Measurements from ENCODE around the gene KCNH1. TPM values are rescaled to one million over a fixed set of nuclear protein-coding genes. Genes with fewer than 3 reads are reported as not detected.
"Not testable (repeated sequence)": the region's sequence is repeated elsewhere in the genome, so short reads cannot be mapped to it uniquely, and the experiment has no call there.

The KCNH1 gene
- total RNA-seq, 2 donors from 2014 or later: not detected

DNA sequence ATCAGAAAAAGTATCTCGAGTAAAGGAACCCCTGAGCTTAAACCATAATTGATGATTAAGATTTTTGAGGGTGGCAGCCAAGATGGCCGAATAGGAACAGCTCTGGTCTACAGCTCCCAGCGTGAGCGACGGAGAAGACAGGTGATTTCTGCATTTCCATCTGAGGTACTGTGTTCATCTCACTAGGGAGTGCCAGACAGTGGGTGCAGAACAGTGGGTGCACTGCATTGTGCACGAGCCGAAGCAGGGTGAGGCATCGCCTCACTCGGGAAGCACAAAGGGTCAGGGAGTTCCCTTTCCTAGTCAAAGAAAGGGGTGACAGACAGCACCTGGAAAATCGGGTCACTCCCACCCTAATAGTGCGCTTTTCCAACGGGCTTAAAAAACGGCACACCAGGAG is 138.0 kb downstream of the KCNH1 start:
- H3K4me1 Mint-ChIP-seq; ATAC-seq (replicated peaks); H3K36me3 Mint-ChIP-seq (ENCODE audit: low read depth); H3K27ac Mint-ChIP-seq; H3K9me3 Mint-ChIP-seq; H3K4me3 Mint-ChIP-seq: not testable (repeated sequence)
- peaks cover 40% of the 10 kb centered on the region for H3K27me3 Mint-ChIP-seq

DNA sequence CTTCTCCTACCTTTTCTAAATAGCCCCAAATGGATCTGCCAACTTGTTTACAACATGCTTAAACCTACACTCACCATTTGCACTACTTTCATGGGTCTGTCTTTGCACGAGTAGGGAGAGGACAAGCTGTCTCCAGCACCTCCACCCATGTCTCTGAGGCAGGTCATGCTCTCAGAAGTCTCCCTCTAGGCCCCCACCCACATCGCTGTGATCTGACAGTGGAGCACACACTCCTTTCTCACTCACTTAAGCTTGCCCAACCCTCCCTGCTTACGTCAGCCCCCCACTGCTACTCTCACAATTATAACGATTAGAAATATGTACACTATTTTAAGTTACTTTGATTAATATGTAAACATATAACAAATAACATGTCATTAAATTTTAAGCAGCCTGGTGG is 141.1 kb downstream of the KCNH1 start:
- no peak overlapping the region for H3K27ac Mint-ChIP-seq
- H3K4me3 Mint-ChIP-seq: no peak overlapping the region
- H3K36me3 Mint-ChIP-seq (ENCODE audit: low read depth): no peaks in the 10 kb centered on the region
- H3K9me3 Mint-ChIP-seq: no peaks in the 10 kb centered on the region
- no peak for ATAC-seq (replicated peaks)
- no peaks in the 10 kb centered on the region for H3K4me1 Mint-ChIP-seq
- H3K27me3 Mint-ChIP-seq: peaks cover 49% of the 10 kb centered on the region

DNA sequence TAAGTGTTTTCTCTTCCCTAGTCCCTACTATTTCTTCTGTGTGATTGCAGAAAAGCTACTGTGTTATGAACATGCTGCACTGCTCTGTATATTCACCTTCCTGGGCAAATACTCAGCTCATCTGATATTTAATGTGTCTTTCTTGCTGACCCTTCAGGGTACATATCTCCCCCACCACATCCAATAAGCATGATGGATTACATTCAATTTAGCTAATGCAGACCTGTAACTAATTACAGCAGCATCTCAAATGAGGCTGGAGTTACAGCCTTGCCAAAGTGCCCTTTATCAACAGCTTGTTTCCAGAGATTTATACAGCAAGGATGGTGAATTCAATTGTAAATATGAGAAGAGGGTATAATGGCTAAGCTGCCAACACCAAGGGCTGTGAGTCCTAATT is 144.0 kb downstream of the KCNH1 start:
- H3K27me3 Mint-ChIP-seq: peaks cover 57% of the 10 kb centered on the region
- H3K4me1 Mint-ChIP-seq: no peaks in the 10 kb centered on the region
- no peak overlapping the region for H3K27ac Mint-ChIP-seq
- no peaks in the 10 kb centered on the region for H3K36me3 Mint-ChIP-seq (ENCODE audit: low read depth)
- peaks cover 4% of the 10 kb centered on the region for H3K9me3 Mint-ChIP-seq
- no peak overlapping the region for H3K4me3 Mint-ChIP-seq
- ATAC-seq (replicated peaks): no peak

DNA sequence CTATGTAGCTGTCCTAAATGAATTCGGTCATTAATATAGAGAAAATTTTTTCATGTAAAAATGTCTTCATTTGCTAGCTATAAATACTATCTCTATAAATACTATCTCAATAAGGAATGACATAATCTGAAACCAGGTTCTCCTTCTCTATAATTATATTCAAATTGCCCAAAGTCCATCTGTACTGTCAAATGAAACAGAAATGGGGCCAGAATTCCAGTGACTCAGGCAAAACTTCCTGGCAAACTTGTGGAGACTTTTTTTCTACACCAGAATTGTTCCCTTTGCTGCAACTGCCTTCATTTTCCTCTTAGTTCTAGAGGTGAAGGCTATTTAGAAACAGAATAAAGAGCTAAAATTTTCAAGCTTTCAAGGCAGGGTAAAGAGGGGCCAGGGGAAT is 152.5 kb downstream of the KCNH1 start:
- H3K4me3 Mint-ChIP-seq: no peak overlapping the region
- H3K36me3 Mint-ChIP-seq (ENCODE audit: low read depth): no peaks in the 10 kb centered on the region
- no peak overlapping the region for H3K27ac Mint-ChIP-seq
- H3K27me3 Mint-ChIP-seq: peaks cover 24% of the 10 kb centered on the region
- H3K9me3 Mint-ChIP-seq: peaks cover 5% of the 10 kb centered on the region
- no peak for ATAC-seq (replicated peaks)
- H3K4me1 Mint-ChIP-seq: no peaks in the 10 kb centered on the region

DNA sequence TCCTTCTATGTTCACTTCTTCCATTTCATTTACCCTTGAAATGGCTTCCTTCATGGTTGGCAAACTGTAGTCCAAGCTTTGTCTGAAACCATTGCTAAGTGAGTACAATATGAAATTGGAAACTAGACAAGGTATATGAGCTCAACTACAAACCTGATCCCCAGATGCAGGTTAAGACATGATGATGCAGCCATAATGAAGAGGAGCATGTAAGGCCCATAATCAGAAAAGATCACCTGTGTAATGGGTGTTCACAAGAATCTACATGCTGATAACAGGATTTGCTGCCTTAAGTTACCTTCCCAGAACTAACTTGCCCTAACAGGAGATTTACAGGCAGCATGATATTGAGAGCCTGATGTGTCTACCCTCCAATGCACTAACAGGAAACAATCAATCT is 153.9 kb downstream of the KCNH1 start:
- Mint-ChIP-seq H3K27me3 (peaks cover 16% of the 10 kb centered on the region), H3K4me3 (no peak overlapping the region), H3K9me3 (peaks cover 4% of the 10 kb centered on the region), H3K36me3 (ENCODE audit: low read depth) (no peaks in the 10 kb centered on the region), H3K27ac (no peak overlapping the region), H3K4me1 (no peaks in the 10 kb centered on the region)
- no peak for ATAC-seq (replicated peaks)

DNA sequence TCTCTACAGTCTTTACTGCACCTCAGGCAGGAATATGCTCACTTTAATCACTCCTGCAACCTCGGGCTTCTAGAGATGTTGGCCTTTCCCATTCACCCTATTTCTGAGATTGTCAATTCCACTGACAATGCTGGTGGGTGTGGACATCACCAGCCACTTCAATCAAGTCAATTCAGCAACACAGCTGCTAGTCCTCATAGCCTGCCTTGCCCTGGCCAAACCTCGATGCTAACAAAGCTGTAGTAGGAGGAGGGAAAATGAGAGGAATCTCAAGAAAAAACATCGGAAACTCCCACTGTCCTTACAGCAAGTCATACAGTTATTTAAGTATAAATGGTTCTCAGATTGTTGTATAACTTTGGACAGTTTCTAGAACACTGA is 155.0 kb downstream of the KCNH1 start:
- Mint-ChIP-seq H3K27ac (no peak overlapping the region), H3K9me3 (no peaks in the 10 kb centered on the region), H3K4me3 (no peak overlapping the region), H3K36me3 (ENCODE audit: low read depth) (no peaks in the 10 kb centered on the region), H3K4me1 (no peaks in the 10 kb centered on the region), H3K27me3 (peaks cover 12% of the 10 kb centered on the region)
- no peak for ATAC-seq (replicated peaks)

DNA sequence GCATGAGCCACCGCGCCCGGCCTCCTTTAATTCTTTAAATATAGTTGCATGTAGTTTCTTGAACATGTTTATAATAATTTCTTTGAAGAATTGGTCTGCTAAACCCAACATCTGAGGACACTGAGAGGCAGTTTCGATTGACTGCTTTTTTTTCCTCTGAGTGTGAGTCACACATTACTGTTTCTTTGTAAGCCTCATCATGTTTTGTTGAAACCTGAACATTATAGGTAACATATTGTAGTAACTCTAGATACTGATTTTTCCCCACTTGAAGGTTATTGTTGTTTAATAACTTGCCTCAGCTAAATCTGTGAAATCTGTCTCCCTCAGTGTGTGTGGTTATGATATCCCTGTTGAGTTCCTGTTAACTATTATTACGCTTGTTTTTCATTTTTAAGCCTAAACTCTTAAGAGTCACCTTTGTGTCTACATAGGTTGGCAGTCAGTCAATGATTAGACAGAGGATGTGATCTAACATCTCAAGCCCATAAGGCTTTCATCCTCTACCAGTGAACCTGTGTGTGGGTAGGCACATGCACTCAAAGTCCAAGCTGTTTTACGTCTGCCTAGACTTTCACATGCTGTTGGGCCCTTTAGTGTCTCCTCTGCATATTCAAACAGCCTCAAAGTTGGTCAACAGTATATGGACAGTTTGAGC is 155.5 kb downstream of the KCNH1 start:
- Mint-ChIP-seq H3K9me3 (no peaks in the 10 kb centered on the region), H3K27me3 (peaks cover 12% of the 10 kb centered on the region), H3K4me1 (no peaks in the 10 kb centered on the region), H3K36me3 (ENCODE audit: low read depth) (no peaks in the 10 kb centered on the region), H3K4me3 (no peak overlapping the region), H3K27ac (no peak overlapping the region)
- no peak for ATAC-seq (replicated peaks)

DNA sequence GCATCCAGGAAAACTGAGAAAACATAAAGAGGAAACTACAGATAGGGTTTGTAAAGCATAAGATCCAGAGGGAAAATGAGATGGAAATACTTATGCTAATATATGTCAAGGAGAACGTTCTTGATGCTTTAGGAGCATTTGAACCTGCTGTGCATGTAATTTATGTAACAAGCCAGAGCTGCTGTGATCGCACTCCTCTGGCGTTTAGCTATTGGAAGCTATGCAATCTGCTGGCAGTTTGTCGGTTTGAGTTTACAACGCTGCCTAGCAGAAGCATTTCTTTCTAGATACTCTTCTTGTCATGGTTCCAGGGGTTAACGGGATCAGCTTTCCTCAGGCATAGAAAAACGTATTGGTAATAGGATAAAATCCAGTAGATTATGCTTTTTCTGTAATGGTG is 182.7 kb downstream of the KCNH1 start:
- Mint-ChIP-seq H3K36me3 (ENCODE audit: low read depth) (no peaks in the 10 kb centered on the region), H3K27ac (no peak overlapping the region), H3K4me1 (no peaks in the 10 kb centered on the region), H3K27me3 (peaks cover 14% of the 10 kb centered on the region), H3K4me3 (no peak overlapping the region), H3K9me3 (no peaks in the 10 kb centered on the region)
- no peak for ATAC-seq (replicated peaks)

DNA sequence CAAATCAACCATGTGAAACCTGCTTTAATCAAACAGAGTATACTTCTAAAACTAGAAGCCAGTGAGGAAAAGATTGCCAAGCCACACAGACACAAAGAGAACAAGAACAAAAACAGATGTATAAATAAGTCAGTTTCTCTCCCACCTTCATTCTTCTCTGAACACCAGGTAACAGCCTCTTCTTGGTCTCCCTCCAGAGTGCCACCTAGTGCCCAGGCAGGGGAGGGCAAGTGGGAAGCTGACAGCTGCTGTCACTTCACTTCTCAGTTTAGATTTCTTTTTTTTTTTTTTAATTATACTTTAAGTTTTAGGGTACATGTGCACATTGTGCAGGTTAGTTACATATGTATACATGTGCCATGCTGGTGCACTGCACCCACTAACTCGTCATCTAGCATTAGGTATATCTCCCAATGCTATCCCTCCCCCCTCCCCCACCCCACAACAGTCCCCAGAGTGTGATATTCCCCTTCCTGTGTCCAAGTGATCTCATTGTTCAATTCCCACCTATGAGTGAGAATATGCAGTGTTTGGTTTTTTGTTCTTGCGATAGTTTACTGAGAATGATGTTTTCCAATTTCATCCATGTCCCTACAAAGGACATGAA is 183.9 kb downstream of the KCNH1 start:
- H3K27me3 Mint-ChIP-seq: peaks cover 14% of the 10 kb centered on the region
- H3K4me1 Mint-ChIP-seq; H3K4me3 Mint-ChIP-seq; H3K36me3 Mint-ChIP-seq (ENCODE audit: low read depth); H3K9me3 Mint-ChIP-seq; H3K27ac Mint-ChIP-seq: not testable (repeated sequence)
- ATAC-seq (replicated peaks): peak; percentile 46

DNA sequence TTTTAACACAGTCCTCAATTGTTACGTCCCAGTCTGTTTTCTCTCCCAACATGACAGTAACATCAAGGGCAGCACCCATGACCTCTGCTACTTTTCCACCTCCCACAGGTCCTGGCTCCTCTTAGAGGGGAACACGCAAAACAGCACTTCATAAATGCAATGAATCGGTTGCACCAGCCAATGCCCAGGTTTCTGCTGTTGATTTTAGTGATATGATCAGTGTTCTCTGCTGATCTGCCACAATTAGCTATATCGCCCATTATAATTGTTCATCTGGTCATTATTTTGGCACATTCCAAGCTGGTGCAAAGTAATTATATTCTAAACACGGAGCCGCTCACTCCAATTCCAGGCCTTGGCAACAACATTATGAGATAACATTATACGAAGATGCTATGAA is 184.5 kb downstream of the KCNH1 start:
- Mint-ChIP-seq H3K27me3 (peaks cover 18% of the 10 kb centered on the region), H3K4me3 (no peak overlapping the region), H3K27ac (no peak overlapping the region), H3K36me3 (ENCODE audit: low read depth) (no peaks in the 10 kb centered on the region), H3K4me1 (no peaks in the 10 kb centered on the region), H3K9me3 (no peaks in the 10 kb centered on the region)
- no peak for ATAC-seq (replicated peaks)

DNA sequence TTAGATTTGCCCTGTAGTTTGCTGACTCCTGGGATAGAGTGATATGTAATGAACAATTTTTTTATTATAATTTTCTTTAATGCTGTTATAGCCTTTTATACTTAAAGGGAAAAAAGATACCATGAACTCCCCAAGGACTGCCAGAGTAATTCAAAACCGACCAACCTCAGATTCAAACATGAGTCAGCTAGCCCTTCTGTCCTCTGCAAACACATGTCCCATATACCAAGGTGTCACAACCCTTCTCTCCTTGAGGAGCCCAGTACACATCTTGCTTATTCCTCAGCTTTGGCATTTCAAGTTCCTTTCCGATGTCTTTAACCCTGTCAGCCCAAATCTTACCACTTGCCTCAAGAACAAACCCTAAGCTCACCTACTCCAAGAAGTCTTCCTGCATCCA is 184.9 kb downstream of the KCNH1 start:
- Mint-ChIP-seq H3K4me3 (no peak overlapping the region), H3K4me1 (no peaks in the 10 kb centered on the region), H3K9me3 (no peaks in the 10 kb centered on the region), H3K27me3 (peaks cover 18% of the 10 kb centered on the region), H3K36me3 (ENCODE audit: low read depth) (no peaks in the 10 kb centered on the region), H3K27ac (no peak overlapping the region)
- ATAC-seq (replicated peaks): no peak

DNA sequence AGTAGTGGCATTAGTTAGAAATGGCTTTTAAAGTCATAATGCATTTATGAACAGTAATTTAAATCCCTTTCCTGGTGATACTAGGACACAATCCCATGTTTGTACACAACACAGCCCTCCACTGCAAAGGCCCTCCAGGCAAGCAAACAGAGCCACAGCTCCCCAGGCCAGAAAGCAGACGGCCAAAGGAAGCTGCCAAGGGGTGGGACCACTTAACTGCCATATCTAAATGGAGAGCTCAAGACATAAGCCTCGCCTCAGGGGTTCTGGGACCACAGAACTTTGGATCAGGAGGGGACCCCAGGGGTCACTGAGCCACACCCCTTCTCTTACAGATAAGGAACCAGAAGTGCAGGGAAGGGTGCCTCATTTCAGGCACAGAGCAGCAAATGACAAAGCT is 189.7 kb downstream of the KCNH1 start:
- Mint-ChIP-seq H3K9me3 (no peaks in the 10 kb centered on the region), H3K4me3 (no peak overlapping the region), H3K27ac (no peak overlapping the region), H3K36me3 (ENCODE audit: low read depth) (no peaks in the 10 kb centered on the region), H3K27me3 (peaks cover 13% of the 10 kb centered on the region), H3K4me1 (no peaks in the 10 kb centered on the region)
- ATAC-seq (replicated peaks): no peak

DNA sequence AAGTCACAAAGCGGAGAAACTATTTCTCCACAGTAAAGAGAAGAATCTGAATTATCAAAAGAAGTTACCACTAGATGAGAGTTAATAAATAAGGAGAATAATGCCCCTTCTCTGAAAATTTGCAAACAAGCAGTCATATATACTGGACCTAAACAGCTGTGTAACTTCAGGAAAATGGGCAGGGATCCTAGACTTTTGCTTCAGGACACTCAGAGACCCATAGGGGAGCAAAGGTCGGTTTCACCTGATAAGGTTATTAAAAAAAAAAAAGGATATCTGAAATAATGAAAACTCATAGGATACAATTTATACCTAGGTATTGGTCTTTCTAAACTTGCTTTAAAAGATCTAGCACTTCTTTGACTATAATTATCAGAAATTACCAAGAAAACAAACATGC is 191.4 kb downstream of the KCNH1 start:
- Mint-ChIP-seq H3K36me3 (ENCODE audit: low read depth) (no peaks in the 10 kb centered on the region), H3K27me3 (peaks cover 13% of the 10 kb centered on the region), H3K4me3 (no peak overlapping the region), H3K27ac (no peak overlapping the region), H3K9me3 (no peaks in the 10 kb centered on the region), H3K4me1 (no peaks in the 10 kb centered on the region)
- no peak for ATAC-seq (replicated peaks)

DNA sequence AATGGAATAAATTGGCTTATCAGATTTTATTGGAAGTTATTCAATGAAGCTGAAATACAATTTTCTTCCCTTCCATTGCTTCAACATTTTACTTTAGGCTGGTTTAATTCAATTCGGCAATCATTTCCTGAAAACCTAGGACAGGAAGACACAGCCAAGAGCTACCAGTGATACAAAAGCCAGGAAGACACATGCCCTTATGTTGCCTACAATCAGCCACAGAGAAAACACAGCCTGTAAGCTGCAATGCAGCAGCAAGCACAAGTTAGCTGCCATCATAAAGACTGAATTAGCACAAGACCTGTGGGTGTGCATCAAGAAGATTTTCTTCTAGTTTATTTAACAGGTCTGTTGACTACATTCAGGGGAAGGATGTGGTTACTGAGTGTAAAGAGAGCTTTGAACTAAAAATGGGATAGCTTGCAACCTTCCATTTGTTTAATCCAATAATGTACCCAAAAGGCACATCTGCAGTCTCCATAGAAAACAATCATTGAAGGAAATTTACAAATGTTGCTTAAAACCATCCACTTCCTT is 193.8 kb downstream of the KCNH1 start:
- Mint-ChIP-seq H3K9me3 (no peaks in the 10 kb centered on the region), H3K4me1 (no peaks in the 10 kb centered on the region), H3K4me3 (no peak overlapping the region), H3K36me3 (ENCODE audit: low read depth) (no peaks in the 10 kb centered on the region), H3K27ac (no peak overlapping the region), H3K27me3 (peaks cover 3% of the 10 kb centered on the region)
- no peak for ATAC-seq (replicated peaks)

DNA sequence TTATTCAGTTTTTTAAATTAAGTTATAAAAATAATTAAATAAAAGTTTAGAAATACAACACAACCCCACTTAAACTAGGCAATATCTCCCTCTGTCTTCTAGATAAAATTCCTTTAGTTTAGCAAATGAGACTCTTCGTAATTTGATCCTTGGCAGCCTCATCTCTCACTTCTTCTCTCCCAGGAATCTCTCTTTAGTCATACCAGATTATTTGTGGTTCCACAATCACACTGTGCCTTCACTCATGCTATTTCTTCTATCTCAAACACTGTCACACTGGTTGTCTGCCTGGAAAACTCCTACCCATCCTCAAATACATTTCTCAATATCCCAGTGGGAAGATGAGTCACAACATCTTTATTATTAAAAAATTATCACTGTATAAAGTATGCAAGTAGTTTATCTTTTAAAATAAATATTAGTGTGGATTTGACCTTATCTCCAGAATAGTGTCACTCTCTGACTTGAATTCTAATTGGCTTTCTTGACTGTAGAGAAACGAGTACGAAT is 195.5 kb downstream of the KCNH1 start:
- no peaks in the 10 kb centered on the region for H3K36me3 Mint-ChIP-seq (ENCODE audit: low read depth)
- H3K4me1 Mint-ChIP-seq: no peaks in the 10 kb centered on the region
- ATAC-seq (replicated peaks): no peak
- H3K27ac Mint-ChIP-seq: no peak overlapping the region
- no peak overlapping the region for H3K4me3 Mint-ChIP-seq
- H3K27me3 Mint-ChIP-seq: no peaks in the 10 kb centered on the region
- no peaks in the 10 kb centered on the region for H3K9me3 Mint-ChIP-seq
